Common myeloid progenitor, CD34-positive (primary cell): ENCODE results near the gene IRAK1.

Experiments used
- CTCF ChIA-PET: fragments of 350-600 bp; sonication (Branson Sonifier 250); formaldehyde crosslinking; loops from one replicate; lab custom pipeline; 2021; ENCODE audit warnings: antibody characterized with exemption; lab: Charles Lee
- POLR2A ChIA-PET: fragments of 350-600 bp; sonication (Branson Sonifier 250); formaldehyde crosslinking; loops from one replicate; lab custom pipeline; 2021; ENCODE audit warnings: antibody characterized with exemption; lab: Charles Lee
- DNase-seq, 3 donors: peaks; one replicate each; pipeline versions ENCODE4 v3.0.0 to v3.0.0-alpha.2; 2013
- H3K27ac ChIP-seq, 2 experiments: 1 replicate in 1 of 2; 2 replicates in 1 of 2; pipeline ENCODE4 v1.7.0; 2013; ENCODE audit warnings: inconsistent platforms in 2 of 2, low read length in 2 of 2, mild to moderate bottlenecking in 2 of 2, low read depth in 1 of 2, moderate library complexity in 1 of 2; ENCODE audit not compliant: severe bottlenecking in 2 of 2, insufficient read depth in 1 of 2, poor library complexity in 1 of 2
- H3K27me3 ChIP-seq, 5 experiments: replicated peaks in 2 of 5; 1 replicate in 3 of 5; 2 replicates in 2 of 5; pipeline versions ENCODE4 v1.6.1 to v1.7.0; 2013; ENCODE audit warnings: low read length in 4 of 5, mild to moderate bottlenecking in 2 of 5, moderate library complexity in 2 of 5, inconsistent platforms in 1 of 5; ENCODE audit not compliant: insufficient read depth in 5 of 5, control insufficient read depth in 4 of 5
- H3K36me3 ChIP-seq, 4 experiments: 1 replicate in 2 of 4; 2 replicates in 2 of 4; pipeline versions ENCODE4 v1.6.1 to v1.7.0; 2013; ENCODE audit warnings: low read length in 3 of 4, control low read depth in 1 of 4, mild to moderate bottlenecking in 1 of 4; ENCODE audit not compliant: control insufficient read depth in 4 of 4, insufficient read depth in 4 of 4
- H3K4me1 ChIP-seq, 4 experiments: 1 replicate in 3 of 4; 2 replicates in 1 of 4; pipeline versions ENCODE4 v1.6.1 to v1.7.1; 2013; ENCODE audit warnings: low read length in 3 of 4, mild to moderate bottlenecking in 3 of 4, control low read depth in 1 of 4, inconsistent platforms in 1 of 4, moderate library complexity in 1 of 4; ENCODE audit not compliant: control insufficient read depth in 4 of 4, insufficient read depth in 4 of 4; ENCODE audit errors: control extremely low read depth in 1 of 4
- H3K4me3 ChIP-seq, 7 experiments: 1 replicate in 4 of 7; 2 replicates in 3 of 7; pipeline versions ENCODE4 v1.5.1 to v1.7.0; 2013; ENCODE audit warnings: mild to moderate bottlenecking in 7 of 7, low read length in 6 of 7, moderate library complexity in 6 of 7, inconsistent platforms in 2 of 7, low read depth in 2 of 7, control low read depth in 1 of 7; ENCODE audit not compliant: insufficient read depth in 4 of 7, control insufficient read depth in 1 of 7; ENCODE audit errors: extremely low read depth in 1 of 7
- H3K9me3 ChIP-seq, 5 experiments: 1 replicate in 4 of 5; 2 replicates in 1 of 5; pipeline versions ENCODE4 v1.6.1 to v1.7.1; 2013; ENCODE audit warnings: low read length in 4 of 5, mild to moderate bottlenecking in 2 of 5, inconsistent platforms in 1 of 5, low read depth in 1 of 5, moderate library complexity in 1 of 5; ENCODE audit not compliant: control insufficient read depth in 4 of 5, insufficient read depth in 2 of 5; ENCODE audit errors: control extremely low read depth in 1 of 5
- WGBS: methylation state at CpG from one replicate; pipeline ENCODE4 v1.1.5; 2013; ENCODE audit not compliant: insufficient coverage; 5-methylcytosine and 5-hydroxymethylcytosine counted together

The IRAK1 gene

GRCh38 chrX:154032653-154033052 lies 13.0 kb upstream of the IRAK1 start:
- ChIA-PET CTCF (no interaction called here), POLR2A (no interaction called here)
- no peaks in the 10 kb centered on the region for H3K4me1 ChIP-seq
- H3K27ac ChIP-seq, result no peak overlapping the region
- no peaks in the 10 kb centered on the region for H3K9me3 ChIP-seq
- H3K4me3 ChIP-seq, result no peak overlapping the region
- peaks cover 0 to 15% (median 0%) of the 10 kb centered on the region in 5 experiments for H3K27me3 ChIP-seq
- no peak for DNase-seq
- WGBS, result 90% methylated on average over 9 of the region's 9 CpGs
- H3K36me3 ChIP-seq, result peaks cover 3 to 44% (median 17%) of the 10 kb centered on the region in 4 experiments

- H3K4me1 ChIP-seq, result no peaks in the 10 kb centered on the region
- H3K27ac ChIP-seq, result no peak overlapping the region
- 98% methylated on average over 10 of the region's 11 CpGs for WGBS
- H3K9me3 ChIP-seq, result no peaks in the 10 kb centered on the region
- ChIA-PET POLR2A (no interaction called here), CTCF (no interaction called here)
- peaks cover 3 to 49% (median 19%) of the 10 kb centered on the region in 4 experiments for H3K36me3 ChIP-seq
- DNase-seq, result no peak
- H3K27me3 ChIP-seq, result peaks cover 0 to 20% (median 0%) of the 10 kb centered on the region in 5 experiments
- H3K4me3 ChIP-seq, result no peak overlapping the region
Measured at GRCh38 chrX:154032160-154032559, 12.5 kb upstream of the IRAK1 start.

- Histone ChIP-seq H3K27ac (no peak overlapping the region), H3K9me3 (no peaks in the 10 kb centered on the region), H3K27me3 (peaks cover 0 to 31% (median 0%) of the 10 kb centered on the region in 5 experiments), H3K4me1 (no peaks in the 10 kb centered on the region), H3K36me3 (peaks cover 3 to 61% (median 21%) of the 10 kb centered on the region in 4 experiments), H3K4me3 (no peak overlapping the region)
- 94% methylated on average over 29 of the region's 29 CpGs for whole genome bisulfite sequencing
- POLR2A ChIA-PET, result no interaction called here
- CTCF ChIA-PET, result no interaction called here
- DNase-seq, result no peak
Measured at GRCh38 chrX:154030715-154031305, 11.1 kb upstream of the IRAK1 start.

DNA sequence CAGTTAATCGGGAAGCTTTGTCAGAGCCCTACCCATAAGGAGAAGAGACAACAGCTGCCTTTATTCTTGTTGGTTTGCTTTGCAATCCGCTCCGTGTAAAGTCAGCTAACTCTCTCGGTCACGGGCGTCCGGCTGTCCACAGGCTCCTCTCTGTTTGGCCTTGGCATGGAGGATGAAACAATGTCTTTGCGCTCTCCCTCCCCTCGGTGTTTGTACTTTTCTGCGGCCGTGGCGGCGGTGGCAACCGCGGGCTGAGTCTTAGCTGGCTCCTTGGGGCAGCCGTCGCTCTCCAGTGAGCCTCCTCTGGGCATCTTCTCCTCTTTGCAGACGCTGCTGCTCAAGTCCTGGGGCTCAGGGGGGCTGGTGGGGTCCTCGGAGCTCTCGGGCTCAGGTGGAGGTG lies 10.6 kb upstream of the IRAK1 start:
- peaks cover 0 to 34% (median 0%) of the 10 kb centered on the region in 5 experiments for H3K27me3 ChIP-seq
- ChIA-PET POLR2A (no interaction called here), CTCF (interaction anchor here (1.2 kb wide), 1 partner anchor 11 kb away, joined by 4 read pairs; no protein-coding TSS in a partner anchor)
- no peaks in the 10 kb centered on the region for H3K9me3 ChIP-seq
- WGBS, result 97% methylated on average over 14 of the region's 20 CpGs
- H3K36me3 ChIP-seq, result peaks cover 3 to 61% (median 21%) of the 10 kb centered on the region in 4 experiments
- H3K27ac ChIP-seq, result no peak overlapping the region
- H3K4me1 ChIP-seq, result peaks cover 0 to 4% (median 0%) of the 10 kb centered on the region in 4 experiments
- no peak overlapping the region for H3K4me3 ChIP-seq
- no peak for DNase-seq

GRCh38 chrX:154029439-154029838 lies 9.7 kb upstream of the IRAK1 start:
- 86% methylated on average over 5 of the region's 8 CpGs for WGBS

DNA sequence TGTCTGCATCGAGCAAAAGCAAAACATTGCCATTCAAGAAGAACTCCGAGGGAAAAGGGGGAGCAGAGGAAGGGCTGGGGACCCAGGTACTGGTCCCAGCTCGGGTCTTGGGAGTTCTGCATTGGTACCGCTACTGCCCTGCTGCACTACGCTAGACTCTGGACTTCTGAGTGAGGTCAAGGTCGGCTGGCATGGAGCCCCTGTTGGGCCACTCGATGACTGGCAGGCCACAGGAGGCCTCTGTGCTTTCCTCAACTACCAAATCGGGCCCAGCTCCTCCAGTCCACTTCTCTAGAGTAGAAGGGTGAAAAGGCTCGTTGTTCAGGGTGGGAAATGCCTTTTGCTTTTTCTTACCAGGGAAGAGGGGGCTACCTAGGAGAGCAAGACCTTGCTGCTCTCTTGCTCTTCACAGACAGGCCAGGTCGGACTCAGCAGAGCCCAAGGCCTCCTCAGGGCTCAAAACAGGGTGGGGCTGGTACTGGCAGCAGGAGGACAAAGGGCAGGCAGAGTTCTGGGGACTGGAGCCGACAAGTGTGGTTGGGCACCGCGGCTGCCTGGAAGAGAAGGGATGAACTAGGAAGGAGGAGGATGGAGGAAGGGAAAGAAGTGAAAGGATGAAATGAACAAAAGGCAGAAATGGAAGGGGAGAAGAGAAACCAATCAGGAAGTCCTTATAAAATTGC lies 8.9 kb upstream of the IRAK1 start:
- WGBS, result 88% methylated on average over 13 of the region's 13 CpGs
- ChIA-PET CTCF (interaction anchor here (1.0 to 2.3 kb wide), 5 partner anchors 8 to 62 kb away, joined by 3 to 6 read pairs (median 5); no protein-coding TSS in a partner anchor), POLR2A (no interaction called here)
- Histone ChIP-seq H3K27me3 (peaks cover 0 to 39% (median 0%) of the 10 kb centered on the region in 5 experiments), H3K27ac (no peak overlapping the region), H3K4me1 (peaks cover 0 to 6% (median 0%) of the 10 kb centered on the region in 4 experiments), H3K36me3 (peaks cover 3 to 61% (median 22%) of the 10 kb centered on the region in 4 experiments), H3K4me3 (no peak overlapping the region), H3K9me3 (no peaks in the 10 kb centered on the region)
- DNase-seq, result no peak

More at GRCh38 chrX:154029439-154029838, 9.7 kb upstream of the IRAK1 start:
- POLR2A ChIA-PET, result no interaction called here
- no peak overlapping the region for H3K4me3 ChIP-seq
- no peak for DNase-seq
- H3K4me1 ChIP-seq, result peaks cover 0 to 6% (median 0%) of the 10 kb centered on the region in 4 experiments
- peaks cover 3 to 61% (median 22%) of the 10 kb centered on the region in 4 experiments for H3K36me3 ChIP-seq
- peaks cover 0 to 39% (median 0%) of the 10 kb centered on the region in 5 experiments for H3K27me3 ChIP-seq
- H3K9me3 ChIP-seq, result no peaks in the 10 kb centered on the region
- no peak overlapping the region for H3K27ac ChIP-seq
- CTCF ChIA-PET, result interaction anchor here (1.2 to 2.2 kb wide), 2 partner anchors 12 to 63 kb away, joined by 4 to 5 read pairs; no protein-coding TSS in a partner anchor
